ENCODE data around the gene ZBTB7A.
A peak's percentile ranks its signal among the peaks of the same experiment; 100 is the strongest.

ZBTB7A gene

GRCh38 chr19:4065430-4066175 lies 1.1 kb downstream of the ZBTB7A start:
- H3K27ac ChIP-seq (replicated peaks) = no peak overlapping the region
- no peak for TF ChIP-seq REST (IDR thresholded peaks at IDR 0.05; ENCODE audit: insufficient replicate concordance, low read depth)
- peak; percentile 19; the same call in 1 of the 2 replicates for TF ChIP-seq POLR2AphosphoS5 (IDR thresholded peaks at IDR 0.05; ENCODE audit: low read depth)
- no peaks in the 10 kb centered on the region for H3K27me3 ChIP-seq (ENCODE audit: insufficient read depth, poor library complexity, severe bottlenecking)
- H3K4me3 ChIP-seq (replicated peaks; ENCODE audit: insufficient read depth, low read length) = peak overlapping the region; percentile 91
- DNase-seq (ENCODE audit: low read depth in 1 of 2, low spot score in 1 of 2) = peak; percentile 95

- DNase-seq (ENCODE audit: low read depth in 1 of 2, low spot score in 1 of 2) = peak; percentile 44 to 86
Measured at GRCh38 chr19:4064496-4065260, 2.0 kb downstream of the ZBTB7A start.

GRCh38 chr19:4064149-4064495 lies 2.6 kb downstream of the ZBTB7A start:
- no peak for DNase-seq (ENCODE audit: low read depth in 1 of 2, low spot score in 1 of 2)
- TF ChIP-seq GABPA (IDR thresholded peaks at IDR 0.05; ENCODE audit: low read depth) (no peak), REST (IDR thresholded peaks at IDR 0.05; ENCODE audit: insufficient replicate concordance, low read depth) (no peak), SPI1 (IDR thresholded peaks at IDR 0.05; ENCODE audit: borderline replicate concordance, low read depth) (no peak), CTCF (IDR thresholded peaks at IDR 0.05; ENCODE audit: insufficient read depth, low read length) (no peak), POLR2AphosphoS5 (IDR thresholded peaks at IDR 0.05; ENCODE audit: low read depth) (no peak)

More at GRCh38 chr19:4064496-4065260, 2.0 kb downstream of the ZBTB7A start:
- TF ChIP-seq SPI1 (IDR thresholded peaks at IDR 0.05; ENCODE audit: borderline replicate concordance, low read depth) = no peak
- TF ChIP-seq POLR2AphosphoS5 (IDR thresholded peaks at IDR 0.05; ENCODE audit: low read depth) = no peak
- TF ChIP-seq REST (IDR thresholded peaks at IDR 0.05; ENCODE audit: insufficient replicate concordance, low read depth) = no peak
- no peak for TF ChIP-seq GABPA (IDR thresholded peaks at IDR 0.05; ENCODE audit: low read depth)
- TF ChIP-seq CTCF (IDR thresholded peaks at IDR 0.05; ENCODE audit: insufficient read depth, low read length) = no peak
- H3K27me3 ChIP-seq (ENCODE audit: insufficient read depth, poor library complexity, severe bottlenecking) = no peaks in the 10 kb centered on the region
- peak overlapping the region; percentile 90 for H3K27ac ChIP-seq (replicated peaks)
- peak overlapping the region; percentile 91 for H3K4me3 ChIP-seq (replicated peaks; ENCODE audit: insufficient read depth, low read length)

More at GRCh38 chr19:4064149-4064495, 2.6 kb downstream of the ZBTB7A start:
- H3K27me3 ChIP-seq (ENCODE audit: insufficient read depth, poor library complexity, severe bottlenecking) = no peaks in the 10 kb centered on the region
- H3K27ac ChIP-seq (replicated peaks) = peak overlapping the region; percentile 90
- peak overlapping the region; percentile 91 for H3K4me3 ChIP-seq (replicated peaks; ENCODE audit: insufficient read depth, low read length)

Measured in HL-60 (cell line).